CD14-positive monocyte (primary cell): ENCODE measurements around the gene ZNF423. TPM values are rescaled to one million over a fixed set of nuclear protein-coding genes. Genes with fewer than 3 reads are reported as not detected.

ENCODE experiments used
- DNase-seq, 3 donors: peaks; one replicate each; pipeline ENCODE4 v3.0.0-alpha.2; 2011 to 2022
- H2AFZ ChIP-seq: 2 replicates; pipeline ENCODE4 v1.6.0; 2012; ENCODE audit warnings: mild to moderate bottlenecking, low read depth, low read length, inconsistent platforms; ENCODE audit not compliant: insufficient read depth, poor library complexity, severe bottlenecking
- H3K27ac ChIP-seq, 2 donors: 1 replicate in 1 of 2; 2 replicates in 1 of 2; pipeline ENCODE4 v1.5.1; 2012 to 2013; ENCODE audit warnings: low read length in 2 of 2, control low read depth in 1 of 2, inconsistent platforms in 1 of 2, low read depth in 1 of 2, mild to moderate bottlenecking in 1 of 2
- H3K27me3 ChIP-seq, 2 donors: one replicate each; pipeline versions ENCODE4 v1.6.0 to v1.6.1; 2011 to 2013; ENCODE audit warnings: low read length in 2 of 2; ENCODE audit not compliant: control insufficient read depth in 2 of 2, insufficient read depth in 2 of 2
- H3K36me3 ChIP-seq, 2 donors: replicated peaks in 1 of 2; 1 replicate in 1 of 2; 2 replicates in 1 of 2; pipeline versions ENCODE4 v1.5.1 to v1.6.1; 2012 to 2013; ENCODE audit warnings: low read length in 2 of 2, control low read depth in 1 of 2, inconsistent platforms in 1 of 2, mild to moderate bottlenecking in 1 of 2; ENCODE audit not compliant: insufficient read depth in 2 of 2, control insufficient read depth in 1 of 2
- H3K4me1 ChIP-seq, 2 donors: 1 replicate in 1 of 2; 2 replicates in 1 of 2; pipeline versions ENCODE4 v1.5.1 to v1.6.1; 2012 to 2013; ENCODE audit warnings: low read length in 2 of 2, control low read depth in 1 of 2, inconsistent platforms in 1 of 2, mild to moderate bottlenecking in 1 of 2, moderate library complexity in 1 of 2; ENCODE audit not compliant: insufficient read depth in 2 of 2, control insufficient read depth in 1 of 2
- H3K4me2 ChIP-seq: replicated peaks from 2 replicates; pipeline ENCODE3; 2012; ENCODE audit warnings: low read length, moderate library complexity, mild to moderate bottlenecking; ENCODE audit not compliant: poor library complexity, severe bottlenecking; ENCODE audit errors: extremely low read depth
- H3K4me3 ChIP-seq, 3 experiments: fragments of 200-600 bp in 1 of 3; sonication (generic) in 1 of 3; replicated peaks in 1 of 3; 1 replicate in 2 of 3; 2 replicates in 1 of 3; pipeline ENCODE4 v1.5.1; 2011 to 2013; ENCODE audit warnings: low read length in 3 of 3, mild to moderate bottlenecking in 3 of 3, control low read depth in 2 of 3, low read depth in 2 of 3, inconsistent platforms in 1 of 3, moderate library complexity in 1 of 3
- H3K79me2 ChIP-seq: 2 replicates; pipeline ENCODE4 v1.6.0; 2012; ENCODE audit warnings: mild to moderate bottlenecking, control low read depth, inconsistent platforms, low read length, moderate library complexity; ENCODE audit not compliant: insufficient read depth
- H3K9ac ChIP-seq: 2 replicates; pipeline ENCODE4 v1.6.0; 2017; ENCODE audit warnings: low read length, mild to moderate bottlenecking; ENCODE audit not compliant: insufficient read depth, poor library complexity, severe bottlenecking
- H3K9me3 ChIP-seq, 2 donors: replicated peaks in 1 of 2; 1 replicate in 1 of 2; 2 replicates in 1 of 2; pipeline versions ENCODE4 v1.5.1 to v1.6.1; 2012 to 2013; ENCODE audit warnings: low read length in 2 of 2, control low read depth in 1 of 2; ENCODE audit not compliant: control insufficient read depth in 1 of 2, insufficient read depth in 1 of 2
- H4K20me1 ChIP-seq: 2 replicates; pipeline ENCODE4 v1.6.0; 2012; ENCODE audit warnings: mild to moderate bottlenecking, low read length, control low read depth, moderate library complexity; ENCODE audit not compliant: insufficient read depth
- H3K27ac Mint-ChIP-seq, 7 donors: one replicate each; pipeline ENCODE4 v1.8.0; 2020; ENCODE audit warnings: mild to moderate bottlenecking in 7 of 7, mixed read lengths in 7 of 7, moderate library complexity in 6 of 7, inconsistent platforms in 2 of 7
- H3K27me3 Mint-ChIP-seq, 3 donors: one replicate each; pipeline ENCODE4 v1.8.0; 2021 to 2022; ENCODE audit warnings: low read depth in 3 of 3, mild to moderate bottlenecking in 3 of 3, mixed read lengths in 3 of 3, moderate library complexity in 3 of 3, inconsistent platforms in 1 of 3
- H3K36me3 Mint-ChIP-seq, 2 donors: one replicate each; pipeline ENCODE4 v1.8.0; 2020; ENCODE audit warnings: mixed read lengths in 2 of 2, inconsistent platforms in 1 of 2, mild to moderate bottlenecking in 1 of 2
- H3K4me1 Mint-ChIP-seq: one replicate; pipeline ENCODE4 v1.8.0; 2020; ENCODE audit warnings: mild to moderate bottlenecking, mixed read lengths
- H3K4me3 Mint-ChIP-seq, 2 donors: one replicate each; pipeline ENCODE4 v1.8.0; 2020; ENCODE audit warnings: mild to moderate bottlenecking in 2 of 2, mixed read lengths in 2 of 2, moderate library complexity in 1 of 2
- H3K9me3 Mint-ChIP-seq, 7 donors: one replicate each; pipeline ENCODE4 v1.8.0; 2020 to 2022; ENCODE audit warnings: mixed read lengths in 7 of 7, mild to moderate bottlenecking in 6 of 7, moderate library complexity in 6 of 7, inconsistent platforms in 2 of 7
- CTCF ChIP-seq: fragments of 200-600 bp; IDR thresholded peaks from one replicate; pipeline ENCODE4 v1.8.0; 2022; ENCODE audit warnings: antibody characterized with exemption, mild to moderate bottlenecking
- WGBS: methylation state at CpG from one replicate; pipeline ENCODE4 v1.1.5; 2013; ENCODE audit warnings: missing lambda C conversion rate; ENCODE audit not compliant: insufficient coverage; 5-methylcytosine and 5-hydroxymethylcytosine counted together
- intact Hi-C, 2 donors: fragments of 100-400 bp; cut with micrococcal nuclease; formaldehyde crosslinking; loops; one replicate each; pipeline versions ENCODE4 v1.15.0 to v1.15.1; 2023
- polyA plus RNA-seq, 3 donors: library from polyadenylated mRNA; depleted of rRNA in 1 of 3; unstranded in 2 of 3; stranded (reverse) in 1 of 3; fragments of 300-500 nt in 2 of 3; fragments of >200 nt in 1 of 3; fragmentation: Illumina TruSeq in 2 of 3; gene quantifications; 1 replicate in 2 of 3; 2 replicates in 1 of 3; pipeline ENCODE4 v1.2.3, GENCODE V29; 2012 to 2021

The ZNF423 gene
- polyA plus RNA-seq, 3 donors: not detected

- H3K27ac ChIP-seq: no peak overlapping the region
- no peaks in the 10 kb centered on the region for H3K79me2 ChIP-seq
- no peaks in the 10 kb centered on the region for H3K4me1 Mint-ChIP-seq
- intact Hi-C loops: no loop called here
- TF ChIP-seq CTCF: no peak
- no peak overlapping the region for H3K9ac ChIP-seq
- no peak overlapping the region for H3K4me2 ChIP-seq
- no peak overlapping the region for H2AFZ ChIP-seq
- H3K4me1 ChIP-seq: no peaks in the 10 kb centered on the region
- H3K36me3 Mint-ChIP-seq: no peaks in the 10 kb centered on the region
- H3K27ac Mint-ChIP-seq: no peak overlapping the region
- no peak overlapping the region for H3K4me3 Mint-ChIP-seq
- H3K27me3 Mint-ChIP-seq: peaks cover 3 to 8% (median 5%) of the 10 kb centered on the region in 3 donors
- no peaks in the 10 kb centered on the region for H3K27me3 ChIP-seq
- peaks cover 0 to 3% (median 0%) of the 10 kb centered on the region in 7 donors for H3K9me3 Mint-ChIP-seq
- H3K4me3 ChIP-seq: no peak overlapping the region
- H4K20me1 ChIP-seq: no peaks in the 10 kb centered on the region
- no peaks in the 10 kb centered on the region for H3K36me3 ChIP-seq
- no peak for DNase-seq
- H3K9me3 ChIP-seq: no peaks in the 10 kb centered on the region
- WGBS: 100% methylated on average over 2 of the region's 4 CpGs
Measured at GRCh38 chr16:49789616-49790015, 66.3 kb downstream of the ZNF423 start.

- TF ChIP-seq CTCF: no peak
- Histone ChIP-seq H2AFZ (no peak overlapping the region), H3K4me1 (no peaks in the 10 kb centered on the region), H3K27me3 (no peaks in the 10 kb centered on the region), H3K36me3 (no peaks in the 10 kb centered on the region), H3K9me3 (no peaks in the 10 kb centered on the region), H3K4me3 (no peak overlapping the region), H3K9ac (no peak overlapping the region), H3K79me2 (no peaks in the 10 kb centered on the region), H3K4me2 (no peak overlapping the region), H3K27ac (no peak overlapping the region), H4K20me1 (no peaks in the 10 kb centered on the region)
- Mint-ChIP-seq H3K4me3 (no peak overlapping the region), H3K27me3 (peaks cover 3 to 6% (median 5%) of the 10 kb centered on the region in 3 donors), H3K4me1 (no peaks in the 10 kb centered on the region), H3K9me3 (peaks cover 0 to 6% (median 0%) of the 10 kb centered on the region in 7 donors), H3K36me3 (no peaks in the 10 kb centered on the region), H3K27ac (no peak overlapping the region)
- intact Hi-C loops: no loop called here
- DNase-seq: no peak
- 93% methylated on average over 3 of the region's 7 CpGs for WGBS
Measured at GRCh38 chr16:49788986-49789385, 66.9 kb downstream of the ZNF423 start.
